ENCODE measurements around the gene OOSP4A. TPM values are rescaled to one million over a fixed set of nuclear protein-coding genes. Genes with fewer than 3 reads are reported as not detected.

Gene OOSP4A
- total RNA-seq, 3 donors from 2014 or later = not detected

GRCh38 chr11:59962107-59962482 is 1.7 kb upstream of the OOSP4A start:
- H3K9me3 ChIP-seq = no peaks in the 10 kb centered on the region
- no peak overlapping the region for H3K4me3 ChIP-seq
- H3K36me3 ChIP-seq (ENCODE audit: low read depth) = no peaks in the 10 kb centered on the region
- TF ChIP-seq CTCF (IDR thresholded peaks at IDR 0.05) = no peak
- ATAC-seq = peak; percentile 69
- intact Hi-C loops (cut with DNase I, micrococcal nuclease) = no loop called here
- peaks cover 13% of the 10 kb centered on the region for H3K4me1 ChIP-seq (ENCODE audit: low read depth)
- peak in 2 of 3 donors; percentile 36 to 43 for DNase-seq

GRCh38 chr11:59965424-59965823 is 1.6 kb downstream of the OOSP4A start:
- no peak for ATAC-seq
- Histone ChIP-seq H3K36me3 (ENCODE audit: low read depth) (no peaks in the 10 kb centered on the region), H3K4me3 (no peak overlapping the region), H3K9me3 (no peaks in the 10 kb centered on the region), H3K4me1 (ENCODE audit: low read depth) (peaks cover 13% of the 10 kb centered on the region)
- no peak for TF ChIP-seq CTCF (IDR thresholded peaks at IDR 0.05)
- no peak for DNase-seq
- intact Hi-C loops (cut with DNase I, micrococcal nuclease) = no loop called here

- Histone ChIP-seq H3K4me3 (no peak overlapping the region), H3K9me3 (no peaks in the 10 kb centered on the region), H3K36me3 (ENCODE audit: low read depth) (no peaks in the 10 kb centered on the region), H3K4me1 (ENCODE audit: low read depth) (peaks cover 13% of the 10 kb centered on the region)
- no peak for DNase-seq
- intact Hi-C loops (cut with DNase I, micrococcal nuclease) = no loop called here
- TF ChIP-seq CTCF (IDR thresholded peaks at IDR 0.05) = no peak
- no peak for ATAC-seq
These were observed 2.4 kb downstream of the OOSP4A start for GRCh38 chr11:59966201-59966600.

GRCh38 chr11:59967677-59968394 is 4.0 kb downstream of the OOSP4A start:
- H3K9me3 ChIP-seq = no peaks in the 10 kb centered on the region
- H3K36me3 ChIP-seq (ENCODE audit: low read depth) = no peaks in the 10 kb centered on the region
- intact Hi-C loops (cut with DNase I, micrococcal nuclease) = no loop called here
- TF ChIP-seq CTCF (IDR thresholded peaks at IDR 0.05) = no peak
- H3K4me3 ChIP-seq = no peak overlapping the region
- ATAC-seq = no peak
- peaks cover 4% of the 10 kb centered on the region for H3K4me1 ChIP-seq (ENCODE audit: low read depth)
- no peak for DNase-seq

- intact Hi-C loops (cut with DNase I, micrococcal nuclease) = no loop called here
- ATAC-seq = no peak
- TF ChIP-seq CTCF (IDR thresholded peaks at IDR 0.05) = no peak
These were observed 4.6 kb downstream of the OOSP4A start for GRCh38 chr11:59968395-59968783.

GRCh38 chr11:59973097-59973496 is 9.3 kb downstream of the OOSP4A start:
- no peak for TF ChIP-seq CTCF (IDR thresholded peaks at IDR 0.05)
- no peak overlapping the region for H3K4me3 ChIP-seq
- intact Hi-C loops (cut with DNase I, micrococcal nuclease) = no loop called here
- DNase-seq (no peak), ATAC-seq (no peak)
- H3K4me1 ChIP-seq (ENCODE audit: low read depth) = no peaks in the 10 kb centered on the region
- no peaks in the 10 kb centered on the region for H3K36me3 ChIP-seq (ENCODE audit: low read depth)
- H3K9me3 ChIP-seq = no peaks in the 10 kb centered on the region

More at GRCh38 chr11:59968395-59968783, 4.6 kb downstream of the OOSP4A start:
- no peaks in the 10 kb centered on the region for H3K9me3 ChIP-seq
- peaks cover under 1% of the 10 kb centered on the region for H3K4me1 ChIP-seq (ENCODE audit: low read depth)
- no peaks in the 10 kb centered on the region for H3K36me3 ChIP-seq (ENCODE audit: low read depth)
- no peak for DNase-seq
- H3K4me3 ChIP-seq = no peak overlapping the region

All from mucosa of descending colon (tissue), 3 donors.